Adipocyte (in vitro differentiated cells): ENCODE measurements around the gene SUGCT.
"Not testable (repeated sequence)": the region's sequence is repeated elsewhere in the genome, so short reads cannot be mapped to it uniquely, and the experiment has no call there.

ENCODE experiments used
- DNase-seq: peaks from one replicate; pipeline ENCODE4 v3.0.0-alpha.2; 2015; ENCODE audit warnings: low read depth
- H3K27me3 ChIP-seq: replicated peaks from 2 replicates; pipeline ENCODE4 v1.7.0; 2013; ENCODE audit warnings: mild to moderate bottlenecking, low read length, moderate library complexity; ENCODE audit not compliant: control insufficient read depth, insufficient read depth
- H3K36me3 ChIP-seq: 2 replicates; pipeline ENCODE4 v1.7.0; 2013; ENCODE audit warnings: low read length, mild to moderate bottlenecking, moderate library complexity; ENCODE audit not compliant: control insufficient read depth, insufficient read depth, severe bottlenecking
- H3K4me1 ChIP-seq: 2 replicates; pipeline ENCODE4 v1.7.0; 2013; ENCODE audit warnings: mild to moderate bottlenecking, low read length, moderate library complexity; ENCODE audit not compliant: control insufficient read depth, insufficient read depth
- H3K4me3 ChIP-seq: 2 replicates; pipeline ENCODE4 v1.7.0; 2013; ENCODE audit warnings: mild to moderate bottlenecking, low read length, moderate library complexity
- H3K9ac ChIP-seq: 2 replicates; pipeline ENCODE4 v1.7.0; 2013; ENCODE audit warnings: mild to moderate bottlenecking, low read length, moderate library complexity
- H3K9me3 ChIP-seq: 2 replicates; pipeline ENCODE4 v1.7.0; 2013; ENCODE audit warnings: mild to moderate bottlenecking, low read length, moderate library complexity; ENCODE audit not compliant: control insufficient read depth

Gene SUGCT

DNA sequence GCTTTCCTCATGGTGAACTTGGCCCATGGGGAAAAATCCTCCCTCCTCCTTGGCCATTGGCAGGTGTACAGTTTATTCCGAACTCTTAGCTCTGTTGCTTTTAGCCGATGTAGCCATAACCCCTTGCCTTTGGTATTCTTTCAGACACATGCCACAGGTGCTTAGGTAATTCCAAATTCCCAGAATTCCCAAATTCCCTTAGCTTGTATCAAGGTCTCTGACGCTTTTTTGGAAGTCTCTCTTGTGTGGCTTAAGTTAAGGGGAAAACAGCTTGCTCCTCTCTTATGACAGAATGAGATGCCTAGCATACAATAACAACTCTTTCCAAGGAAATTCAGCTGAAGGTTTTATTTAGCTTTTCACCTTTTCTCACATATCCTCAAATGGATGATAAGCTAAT lies 68.0 kb downstream of the SUGCT start:
- Histone ChIP-seq H3K4me1 (peaks cover 36% of the 10 kb centered on the region), H3K9me3 (no peaks in the 10 kb centered on the region), H3K36me3 (no peaks in the 10 kb centered on the region), H3K9ac (no peak overlapping the region), H3K4me3 (no peak overlapping the region), H3K27me3 (no peaks in the 10 kb centered on the region)
- no peak for DNase-seq

DNA sequence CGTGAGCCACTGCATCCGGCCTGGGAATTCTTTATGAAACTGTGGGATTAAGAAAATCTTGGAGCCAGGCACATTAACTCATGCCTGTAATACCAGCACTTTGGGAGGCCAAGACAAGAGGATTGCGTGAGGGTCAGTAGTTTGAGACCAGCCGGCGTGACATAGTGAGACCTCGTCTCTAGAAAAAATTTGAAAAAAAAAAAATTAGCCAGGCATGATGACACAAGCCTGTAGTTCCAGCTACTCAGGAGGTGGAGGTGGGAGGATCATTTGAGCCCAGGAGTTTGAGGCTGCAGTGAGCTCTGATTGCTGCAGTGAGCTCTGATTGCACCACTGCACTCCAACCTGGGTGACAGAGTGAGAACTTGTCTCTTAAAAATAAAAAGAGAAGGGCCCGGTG lies 69.8 kb downstream of the SUGCT start:
- no peak overlapping the region for H3K4me3 ChIP-seq
- H3K27me3 ChIP-seq, result no peaks in the 10 kb centered on the region
- no peak for DNase-seq
- no peaks in the 10 kb centered on the region for H3K9me3 ChIP-seq
- peaks cover 25% of the 10 kb centered on the region for H3K4me1 ChIP-seq
- no peak overlapping the region for H3K9ac ChIP-seq
- H3K36me3 ChIP-seq, result no peaks in the 10 kb centered on the region

DNA sequence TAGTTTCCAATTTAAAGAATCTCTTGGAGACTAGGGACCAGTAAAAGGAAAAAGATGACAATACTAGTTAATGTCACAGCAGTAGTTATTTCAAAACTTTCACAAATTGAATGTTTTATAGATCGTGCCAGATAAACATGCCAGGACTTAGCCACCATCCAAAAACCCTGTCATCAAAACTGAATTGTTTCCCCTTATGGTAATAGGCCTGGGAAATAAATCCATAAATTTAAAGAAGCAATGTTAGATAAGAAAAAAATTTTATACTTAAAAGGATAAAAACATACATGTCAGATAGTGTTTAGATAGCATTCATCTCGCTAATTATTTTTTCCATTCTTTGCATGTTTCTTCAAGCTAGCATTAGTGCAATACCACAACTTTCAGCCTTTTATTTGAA lies 71.2 kb downstream of the SUGCT start:
- Histone ChIP-seq H3K4me3 (no peak overlapping the region), H3K27me3 (no peaks in the 10 kb centered on the region), H3K4me1 (peaks cover 12% of the 10 kb centered on the region), H3K9me3 (no peaks in the 10 kb centered on the region), H3K36me3 (no peaks in the 10 kb centered on the region), H3K9ac (peak overlapping the region; percentile 13)
- peak; percentile 12 for DNase-seq

DNA sequence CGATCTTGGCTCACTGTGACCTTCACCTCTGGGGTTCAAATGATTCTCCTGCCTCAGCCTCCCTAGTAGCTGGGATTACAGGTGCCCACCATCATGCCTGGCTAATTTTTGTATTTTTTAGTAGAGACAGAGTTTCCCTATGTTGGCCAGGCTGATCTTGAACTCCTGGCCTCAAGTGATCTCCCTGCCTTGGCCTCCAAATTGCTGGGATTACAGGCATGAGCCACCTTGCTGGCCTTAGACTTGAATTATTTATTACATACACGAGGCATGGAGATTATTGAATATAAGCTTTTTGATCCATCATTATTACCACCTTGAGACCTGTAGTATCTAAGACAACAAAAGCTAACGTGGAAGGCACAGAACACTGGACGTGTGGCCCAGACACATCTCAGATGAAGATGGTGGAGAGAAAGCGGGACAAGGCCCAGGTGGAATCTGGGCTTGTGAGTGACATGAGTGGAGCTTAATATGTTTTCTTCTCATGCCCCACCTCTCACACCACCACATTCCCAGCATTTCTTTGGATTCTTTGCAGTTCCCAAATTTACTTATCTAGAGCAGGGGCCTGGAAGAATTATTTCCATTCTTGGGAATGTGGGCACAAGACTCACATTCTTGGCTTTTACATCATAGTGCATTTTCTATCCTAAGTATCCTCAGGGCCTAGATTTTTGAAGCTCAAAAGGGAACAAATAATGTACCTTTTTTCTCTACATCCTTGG lies 76.6 kb downstream of the SUGCT start:
- peaks cover 3% of the 10 kb centered on the region for H3K4me1 ChIP-seq
- peak; percentile 35 for DNase-seq
- H3K9me3 ChIP-seq, result no peaks in the 10 kb centered on the region
- no peak overlapping the region for H3K9ac ChIP-seq
- no peaks in the 10 kb centered on the region for H3K27me3 ChIP-seq
- no peaks in the 10 kb centered on the region for H3K36me3 ChIP-seq
- no peak overlapping the region for H3K4me3 ChIP-seq

DNA sequence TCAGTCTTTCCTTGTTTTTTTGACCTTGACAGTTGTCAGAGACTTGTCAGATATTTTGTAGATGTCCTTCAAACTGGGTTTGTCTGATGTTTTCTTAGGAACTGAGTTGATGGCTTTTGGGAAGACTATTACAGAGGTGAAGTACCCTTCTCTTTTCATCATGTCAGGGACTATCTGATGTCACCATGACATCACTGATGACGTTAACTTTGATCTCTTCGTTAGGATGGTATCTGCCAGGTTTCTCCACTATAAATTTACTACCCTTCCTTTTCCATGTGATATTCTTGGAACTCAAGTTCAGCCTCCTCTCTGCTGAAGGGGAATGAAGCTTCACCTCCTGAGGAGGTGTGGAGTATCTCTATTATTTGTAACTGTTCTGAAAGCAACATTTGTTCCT lies 78.5 kb downstream of the SUGCT start:
- H3K27me3 ChIP-seq, result no peaks in the 10 kb centered on the region
- H3K36me3 ChIP-seq, result no peaks in the 10 kb centered on the region
- no peaks in the 10 kb centered on the region for H3K9me3 ChIP-seq
- H3K9ac ChIP-seq, result no peak overlapping the region
- H3K4me1 ChIP-seq, result peaks cover 3% of the 10 kb centered on the region
- H3K4me3 ChIP-seq, result no peak overlapping the region
- no peak for DNase-seq

DNA sequence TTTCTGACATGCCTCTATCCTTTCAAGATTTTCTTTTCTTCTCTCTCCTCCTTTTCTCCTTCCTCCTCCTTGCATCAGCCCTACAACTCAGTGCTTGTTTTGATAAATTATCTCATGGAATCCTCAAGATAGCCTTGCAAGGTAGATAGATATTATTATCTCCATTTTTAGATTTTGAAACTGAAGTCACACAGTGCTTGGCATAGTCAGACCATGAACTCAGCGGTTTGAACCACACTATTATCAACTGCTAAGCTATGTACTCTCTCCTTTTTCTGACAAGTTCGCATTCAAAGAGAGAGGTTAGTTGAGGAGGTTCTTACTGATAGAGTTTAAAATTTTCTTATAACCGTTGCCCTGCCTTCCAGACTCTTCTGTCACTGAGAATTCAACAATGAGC lies 79.1 kb downstream of the SUGCT start:
- no peak overlapping the region for H3K4me3 ChIP-seq
- no peaks in the 10 kb centered on the region for H3K36me3 ChIP-seq
- no peak for DNase-seq
- H3K4me1 ChIP-seq, result peaks cover 3% of the 10 kb centered on the region
- no peaks in the 10 kb centered on the region for H3K9me3 ChIP-seq
- no peak overlapping the region for H3K9ac ChIP-seq
- H3K27me3 ChIP-seq, result no peaks in the 10 kb centered on the region

DNA sequence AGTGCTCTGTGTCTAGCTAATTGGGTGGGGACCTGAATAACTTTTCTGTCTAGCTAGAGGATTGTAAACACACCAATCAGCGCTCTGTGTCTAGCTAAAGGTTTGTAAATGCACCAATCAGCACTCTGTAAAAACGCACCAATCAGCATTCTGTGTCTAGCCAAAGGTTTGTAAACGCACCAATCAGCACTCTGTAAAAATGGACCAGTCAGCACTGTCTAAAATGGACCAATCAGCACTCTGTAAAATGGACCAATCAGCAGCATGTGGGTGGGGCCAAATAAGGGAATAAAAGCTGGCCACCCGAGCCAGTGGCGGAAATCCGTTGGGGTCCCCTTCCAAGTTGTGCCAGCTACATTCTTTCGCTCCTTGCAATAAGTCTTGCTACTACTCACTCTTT lies 83.8 kb downstream of the SUGCT start:
- not testable (repeated sequence) for H3K9ac ChIP-seq, DNase-seq, H3K4me3 ChIP-seq, H3K36me3 ChIP-seq, H3K9me3 ChIP-seq, H3K27me3 ChIP-seq
- peaks cover 21% of the 10 kb centered on the region for H3K4me1 ChIP-seq

DNA sequence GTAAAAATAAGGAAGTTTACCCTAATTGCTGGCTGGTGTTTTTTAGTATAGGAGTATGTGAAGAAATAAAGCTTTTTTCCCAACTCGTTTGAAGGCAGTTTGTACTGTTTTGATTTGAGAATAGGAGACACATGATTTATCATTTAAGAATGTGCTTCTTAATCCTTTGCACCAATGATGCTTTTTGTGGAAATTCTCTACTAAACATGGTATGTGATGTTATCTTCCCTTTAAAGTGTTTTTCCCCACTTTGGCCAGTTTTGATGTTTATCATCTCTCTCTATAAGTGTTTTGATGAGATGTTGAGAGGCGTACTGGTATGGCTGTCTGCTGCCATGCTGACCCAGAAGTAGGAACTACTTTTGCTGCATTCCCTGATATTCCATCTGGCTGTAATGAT lies 85.1 kb downstream of the SUGCT start:
- Histone ChIP-seq H3K4me1 (peaks cover 21% of the 10 kb centered on the region), H3K9me3 (no peaks in the 10 kb centered on the region), H3K27me3 (no peaks in the 10 kb centered on the region), H3K4me3 (no peak overlapping the region), H3K36me3 (no peaks in the 10 kb centered on the region), H3K9ac (peak overlapping the region; percentile 74)
- DNase-seq, result peak; percentile 85

DNA sequence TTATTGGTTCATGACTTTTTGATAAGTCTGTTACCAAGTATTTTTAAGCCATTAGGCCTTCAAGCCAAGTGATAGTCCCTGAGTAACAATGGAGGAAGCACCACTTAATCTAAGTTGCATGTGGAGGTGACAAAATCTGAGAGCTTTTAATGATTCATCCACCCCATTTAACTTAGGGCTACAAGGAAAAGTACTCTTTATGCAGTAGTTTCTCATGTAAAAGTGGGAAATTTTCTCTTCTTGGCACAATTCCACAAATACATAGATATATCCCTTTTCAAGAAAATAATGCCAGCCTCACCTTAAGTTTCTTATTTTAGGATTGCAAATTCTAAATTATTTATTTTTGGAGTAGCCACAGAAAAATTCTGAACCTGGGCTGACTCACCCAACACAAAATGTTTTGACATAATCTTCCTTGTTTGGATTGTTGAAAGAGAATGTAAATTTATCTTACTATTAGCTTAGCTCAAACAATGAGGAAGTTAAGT lies 85.7 kb downstream of the SUGCT start:
- no peak overlapping the region for H3K4me3 ChIP-seq
- no peaks in the 10 kb centered on the region for H3K27me3 ChIP-seq
- H3K9me3 ChIP-seq, result no peaks in the 10 kb centered on the region
- DNase-seq, result peak; percentile 57
- H3K36me3 ChIP-seq, result no peaks in the 10 kb centered on the region
- H3K9ac ChIP-seq, result peak overlapping the region; percentile 74
- peaks cover 21% of the 10 kb centered on the region for H3K4me1 ChIP-seq

DNA sequence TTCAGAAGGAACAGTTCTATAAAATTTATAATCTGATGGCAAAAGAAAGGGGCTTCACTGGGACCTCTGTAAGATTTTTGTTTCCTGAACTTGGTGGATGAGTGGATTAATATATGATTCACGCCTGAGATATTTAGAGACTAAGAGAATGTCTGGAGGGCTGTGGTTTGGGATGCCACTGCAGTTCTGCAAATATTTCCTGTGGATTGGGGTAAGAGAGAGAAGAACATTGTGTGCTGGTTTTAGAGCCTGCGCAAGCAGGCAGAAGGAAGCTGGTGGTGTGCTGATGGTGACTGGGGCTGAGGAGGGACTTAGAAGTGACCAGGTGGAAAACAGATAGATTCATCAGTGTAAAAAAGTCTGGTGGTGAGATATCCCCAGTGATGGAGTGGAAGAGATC lies 87.0 kb downstream of the SUGCT start:
- H3K27me3 ChIP-seq, result no peaks in the 10 kb centered on the region
- H3K4me3 ChIP-seq, result no peak overlapping the region
- peak; percentile 92 for DNase-seq
- H3K9me3 ChIP-seq, result no peaks in the 10 kb centered on the region
- H3K4me1 ChIP-seq, result peaks cover 21% of the 10 kb centered on the region
- H3K36me3 ChIP-seq, result no peaks in the 10 kb centered on the region
- H3K9ac ChIP-seq, result peak overlapping the region; percentile 82

DNA sequence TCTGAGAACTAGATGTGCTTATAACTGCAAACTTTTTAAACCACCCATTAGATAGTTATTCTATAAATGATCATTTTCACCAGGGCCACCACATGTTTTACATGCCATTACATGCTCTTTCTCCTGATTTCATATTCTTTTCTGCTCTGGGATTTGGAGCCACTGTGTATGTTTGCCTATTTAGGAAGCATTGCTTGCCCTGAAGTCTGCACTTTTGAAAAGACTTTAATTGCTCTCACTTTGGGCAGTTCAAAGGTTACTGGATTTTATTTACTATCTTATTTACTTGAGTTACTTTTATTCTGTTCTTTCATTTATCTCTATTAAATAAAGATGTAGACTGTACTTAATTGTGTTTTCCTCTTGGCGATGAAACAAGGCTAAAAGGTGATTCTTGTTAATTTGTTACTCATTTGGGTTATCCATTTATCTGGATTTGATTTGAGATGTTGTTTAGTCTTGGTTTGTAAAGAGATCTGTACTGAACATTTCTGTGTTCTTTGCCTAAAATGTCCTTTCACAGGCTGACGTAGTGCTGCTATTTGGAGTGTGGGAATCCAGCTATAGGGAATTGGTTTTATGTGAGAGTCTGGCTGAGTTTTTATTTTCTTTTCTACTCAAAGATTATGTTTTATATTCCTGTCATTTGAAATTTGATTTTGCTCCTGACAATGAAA lies 88.8 kb downstream of the SUGCT start:
- no peaks in the 10 kb centered on the region for H3K9me3 ChIP-seq
- no peaks in the 10 kb centered on the region for H3K36me3 ChIP-seq
- peak; percentile 13 for DNase-seq
- no peaks in the 10 kb centered on the region for H3K27me3 ChIP-seq
- H3K9ac ChIP-seq, result no peak overlapping the region
- H3K4me1 ChIP-seq, result peaks cover 21% of the 10 kb centered on the region
- H3K4me3 ChIP-seq, result no peak overlapping the region
